HepG2 (cell line): Measurements from ENCODE around the gene HYCC2. TPM values are rescaled to one million over a fixed set of nuclear protein-coding genes. Genes with fewer than 3 reads are reported as not detected.

Experiments used
- CREM ChIP-seq, 2 experiments: sonication (generic) in 1 of 2; formaldehyde crosslinking in 1 of 2; IDR thresholded peaks; 2 replicates each; pipeline versions ENCODE4 v1.4.0 to v1.6.1; 2016 to 2020; ENCODE audit warnings: antibody characterized with exemption in 1 of 2, mild to moderate bottlenecking in 1 of 2, missing genetic modification reagents in 1 of 2
- DPF2 ChIP-seq: sonication (generic); formaldehyde crosslinking; IDR thresholded peaks from 2 replicates; pipeline ENCODE4 v1.4.0; 2020; ENCODE audit warnings: mild to moderate bottlenecking, low read depth, missing genetic modification reagents, borderline replicate concordance
- FOXO1 ChIP-seq: sonication (generic); formaldehyde crosslinking; IDR thresholded peaks from 2 replicates; pipeline ENCODE4 v1.4.0; 2020; ENCODE audit warnings: missing genetic modification reagents
- FUBP1 ChIP-seq: sonication (generic); formaldehyde crosslinking; IDR thresholded peaks from 2 replicates; pipeline ENCODE4 v1.5.1; 2020; ENCODE audit warnings: missing genetic modification reagents, mild to moderate bottlenecking, borderline replicate concordance
- GABPB1 ChIP-seq: IDR thresholded peaks from 2 replicates; pipeline ENCODE4 v1.6.1; 2016; ENCODE audit warnings: mild to moderate bottlenecking, missing genetic modification reagents, moderate library complexity, missing compliant biosample characterization
- HINFP ChIP-seq: sonication (generic); formaldehyde crosslinking; IDR thresholded peaks from 2 replicates; pipeline ENCODE4 v1.4.0; 2020; ENCODE audit warnings: low read depth, mild to moderate bottlenecking, missing genetic modification reagents
- HNRNPLL ChIP-seq: fragments of 200-400 bp; formaldehyde crosslinking; IDR thresholded peaks from 2 replicates; pipeline ENCODE4 v1.6.1; 2017; ENCODE audit warnings: mild to moderate bottlenecking, low read depth, low read length; ENCODE audit not compliant: poor library complexity, severe bottlenecking
- KAT2B ChIP-seq: fragments of 150-350 bp; IDR thresholded peaks from 2 replicates; pipeline ENCODE4 v1.6.1; 2014; ENCODE audit warnings: low read depth, low read length, borderline replicate concordance
- MAFK ChIP-seq, 2 experiments: IDR thresholded peaks in 1 of 2; conservative IDR thresholded peaks in 1 of 2; 2 replicates each; pipeline ENCODE4 v1.6.1; 2011; ENCODE audit warnings: improper control_type of control experiment in 2 of 2, low read length in 2 of 2
- NFE2L1 ChIP-seq: sonication (generic); formaldehyde crosslinking; IDR thresholded peaks from 2 replicates; pipeline ENCODE4 v1.4.0; 2020; ENCODE audit warnings: missing genetic modification reagents, mild to moderate bottlenecking, borderline replicate concordance
- SMAD9 ChIP-seq: sonication (generic); formaldehyde crosslinking; IDR thresholded peaks from 2 replicates; pipeline ENCODE4 v1.5.1; 2020; ENCODE audit warnings: mild to moderate bottlenecking, missing genetic modification reagents
- SNAPC5 ChIP-seq: sonication (generic); formaldehyde crosslinking; IDR thresholded peaks from 2 replicates; pipeline ENCODE4 v1.8.1; 2023; ENCODE audit warnings: mild to moderate bottlenecking, missing genetic modification reagents, borderline replicate concordance
- TFAP4 ChIP-seq: sonication (generic); IDR thresholded peaks from 2 replicates; pipeline ENCODE4 v1.6.1; 2016; ENCODE audit warnings: low read depth, borderline replicate concordance
- ZBTB10 ChIP-seq: sonication (generic); formaldehyde crosslinking; IDR thresholded peaks from 2 replicates; pipeline ENCODE4 v1.4.0; 2020; ENCODE audit warnings: missing genetic modification reagents, borderline replicate concordance
- ZNF562 ChIP-seq: sonication (generic); formaldehyde crosslinking; IDR thresholded peaks from 2 replicates; pipeline ENCODE4 v1.8.0; 2022; ENCODE audit warnings: missing genetic modification reagents, borderline replicate concordance
- ZNF740 ChIP-seq: sonication (generic); formaldehyde crosslinking; IDR thresholded peaks from 2 replicates; pipeline ENCODE4 v1.4.0; 2020; ENCODE audit warnings: missing genetic modification reagents
- polyA plus RNA-seq, 8 experiments: library from polyadenylated mRNA; depleted of rRNA in 3 of 8; stranded (reverse) in 7 of 8; unstranded in 1 of 8; fragments of >200 nt; fragmentation: Illumina TruSeq in 4 of 8; extraction: Trizol in 4 of 8; gene quantifications; 2 replicates each; pipeline versions ENCODE4 v1.2.1 to v1.2.3, GENCODE V29; 2011 to 2016; ENCODE audit warnings: low read depth in 4 of 8, missing spikeins in 1 of 8, mixed read lengths in 1 of 8; ENCODE audit not compliant: insufficient read depth in 1 of 8
- total RNA-seq, 5 experiments: library from RNA; depleted of rRNA; stranded (reverse); fragments of >200 nt; fragmentation: Illumina TruSeq; extraction: Trizol; gene quantifications; 2 replicates each; pipeline ENCODE4 v1.2.3, GENCODE V29; 2016; ENCODE audit warnings: low read depth in 1 of 5

The HYCC2 gene
- total and polyA plus RNA-seq, 2 of the 13 experiments (the other 11 are each of a cell fraction or from before 2014, with no cell fraction given) = 4.7 to 13.9 TPM

GRCh38 chr2:201116115-201116958, 44.9 kb upstream of the HYCC2 start, which contains the start of gene CFLAR (continued):
- TF ChIP-seq DPF2 (CRISPR knock-in tag) (peak; percentile 23; the same call in 1 of the 2 replicates), HNRNPLL (peak; percentile 76), ZNF562 (CRISPR knock-in tag) (no peak), SMAD9 (no peak), TFAP4 (peak; percentile 98), SNAPC5 (CRISPR knock-in tag) (no peak), GABPB1 (CRISPR knock-in tag) (peak; percentile 95), KAT2B (no peak), HINFP (CRISPR knock-in tag) (peak; percentile 62; the same call in 1 of the 2 replicates), ZNF740 (CRISPR knock-in tag) (peak; percentile 79), MAFK (conservative IDR thresholded peaks at IDR 0.05 in 1 of 2, IDR thresholded peaks at IDR 0.05 in 1 of 2; ENCODE audit: low read length in 2 of 2) (peak; percentile 29 to 36; a peak in 3 of 4 replicates), CREM (IDR thresholded peaks at IDR 0.05) (no peak; the same call in 1 of the 2 replicates), CREM (CRISPR knock-in tag; IDR thresholded peaks at IDR 0.05) (no peak), NFE2L1 (CRISPR knock-in tag) (peak; percentile 33; the same call in 1 of the 2 replicates), ZBTB10 (CRISPR knock-in tag) (peak; percentile 100), FUBP1 (CRISPR knock-in tag) (no peak), FOXO1 (CRISPR knock-in tag) (peak; percentile 80)
